Mucosa of descending colon (tissue), 3 donors: Measurements from ENCODE around the gene SEC23A. TPM values are rescaled to one million over a fixed set of nuclear protein-coding genes. Genes with fewer than 3 reads are reported as not detected.

Experiments
- ATAC-seq: fragments of 200-7000 bp; cut with Tn5 transposase; one replicate; pipeline ENCODE4 v1.9.1; 2020; ENCODE audit warnings: mild to moderate bottlenecking, moderate library complexity
- DNase-seq, 3 donors: peaks; one replicate each; pipeline ENCODE4 v3.0.0-alpha.2; 2020
- H3K36me3 ChIP-seq: fragments of 200-600 bp; one replicate; pipeline ENCODE4 v1.8.0; 2021; ENCODE audit warnings: low read depth, mild to moderate bottlenecking
- H3K4me1 ChIP-seq: fragments of 200-600 bp; one replicate; pipeline ENCODE4 v1.8.0; 2021; ENCODE audit warnings: low read depth, mild to moderate bottlenecking
- H3K4me3 ChIP-seq: fragments of 200-600 bp; one replicate; pipeline ENCODE4 v1.8.0; 2021; ENCODE audit warnings: mild to moderate bottlenecking
- H3K9me3 ChIP-seq: fragments of 200-600 bp; one replicate; pipeline ENCODE4 v1.8.0; 2021; ENCODE audit warnings: mild to moderate bottlenecking
- intact Hi-C, 2 donors: fragments of 100-400 bp; cut with DNase I in 1 of 2; cut with micrococcal nuclease in 1 of 2; formaldehyde crosslinking; loops; one replicate each; pipeline versions ENCODE4 v1.11.0 to v1.11.1; 2022; cut with DNase I, micrococcal nuclease
- total RNA-seq, 3 donors: library from RNA; stranded (reverse); fragmentation: NEBNext Ultra II Directional in 2 of 3; extraction: Animal tissue kit (Norgen Biotek cat#: 25700) in 2 of 3; gene quantifications; one replicate each; pipeline versions ENCODE4 v1.2.1 to v1.2.4, GENCODE V29; 2021 to 2023
- TF ChIP-seq, protein P1 (sequence below): fragments of 200-600 bp; IDR thresholded peaks from one replicate; pipeline ENCODE4 v1.8.0; 2022; ENCODE audit warnings: antibody characterized with exemption, mild to moderate bottlenecking
- donor health status: DM: no; HTN: no; CAD: no; lungs with moderate emphysema.
- donor health status: DM: no; HTN: no; CAD: no.
- donor health status: DM: no; HTN: yes; CAD: no.

The SEC23A gene
- total RNA-seq, 3 donors from 2014 or later = 84.4 to 148 (median 122) TPM

DNA sequence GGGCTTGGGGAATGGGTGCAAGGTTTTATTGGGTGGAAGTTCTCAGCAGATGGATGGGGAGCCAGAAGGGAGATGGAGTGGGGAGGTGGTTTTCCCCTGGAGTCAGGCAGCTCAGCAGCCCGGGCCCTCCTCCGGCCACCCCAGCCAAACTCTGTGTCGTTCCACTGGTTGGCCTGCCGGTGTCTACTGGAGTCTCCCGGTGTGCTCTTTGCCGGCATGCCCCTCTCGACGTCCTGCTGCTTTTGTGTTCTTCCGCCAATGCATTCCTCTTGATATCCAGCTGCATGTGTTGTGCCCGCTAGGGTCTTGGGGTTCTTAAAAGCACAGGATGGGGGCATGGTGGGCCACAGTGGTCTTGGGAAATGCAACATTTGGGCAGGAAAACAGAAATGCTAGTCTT is 72.8 kb downstream of the SEC23A start:
- intact Hi-C loops = no loop called here
- DNase-seq (no peak), ATAC-seq (no peak)
- H3K36me3 ChIP-seq = no peaks in the 10 kb centered on the region
- H3K4me3 ChIP-seq = no peak overlapping the region
- H3K4me1 ChIP-seq = peaks cover 5% of the 10 kb centered on the region
- TF ChIP-seq, protein P1, sequence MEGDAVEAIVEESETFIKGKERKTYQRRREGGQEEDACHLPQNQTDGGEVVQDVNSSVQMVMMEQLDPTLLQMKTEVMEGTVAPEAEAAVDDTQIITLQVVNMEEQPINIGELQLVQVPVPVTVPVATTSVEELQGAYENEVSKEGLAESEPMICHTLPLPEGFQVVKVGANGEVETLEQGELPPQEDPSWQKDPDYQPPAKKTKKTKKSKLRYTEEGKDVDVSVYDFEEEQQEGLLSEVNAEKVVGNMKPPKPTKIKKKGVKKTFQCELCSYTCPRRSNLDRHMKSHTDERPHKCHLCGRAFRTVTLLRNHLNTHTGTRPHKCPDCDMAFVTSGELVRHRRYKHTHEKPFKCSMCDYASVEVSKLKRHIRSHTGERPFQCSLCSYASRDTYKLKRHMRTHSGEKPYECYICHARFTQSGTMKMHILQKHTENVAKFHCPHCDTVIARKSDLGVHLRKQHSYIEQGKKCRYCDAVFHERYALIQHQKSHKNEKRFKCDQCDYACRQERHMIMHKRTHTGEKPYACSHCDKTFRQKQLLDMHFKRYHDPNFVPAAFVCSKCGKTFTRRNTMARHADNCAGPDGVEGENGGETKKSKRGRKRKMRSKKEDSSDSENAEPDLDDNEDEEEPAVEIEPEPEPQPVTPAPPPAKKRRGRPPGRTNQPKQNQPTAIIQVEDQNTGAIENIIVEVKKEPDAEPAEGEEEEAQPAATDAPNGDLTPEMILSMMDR = no peak
- H3K9me3 ChIP-seq = no peaks in the 10 kb centered on the region

DNA sequence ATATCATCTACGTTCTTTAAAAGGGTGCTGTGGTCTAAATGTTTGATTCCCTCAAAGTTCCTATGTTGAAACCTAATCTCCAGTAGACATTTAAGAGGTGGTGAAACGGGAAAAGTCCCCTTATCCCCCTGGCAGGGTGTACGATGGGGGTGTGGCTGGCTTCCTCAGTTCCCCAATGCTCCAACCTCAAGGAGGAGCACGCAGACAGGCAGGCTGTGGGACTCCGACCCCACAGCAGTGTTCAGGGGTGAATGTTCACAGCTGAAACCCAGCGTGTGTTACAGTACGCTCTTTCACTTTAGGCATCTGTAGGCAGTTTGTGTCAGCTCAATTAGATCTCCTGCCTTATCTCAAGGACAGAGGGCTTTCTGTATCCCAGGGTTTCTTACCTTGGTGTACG is 73.2 kb downstream of the SEC23A start:
- TF ChIP-seq, protein P1 = no peak
- intact Hi-C loops = no loop called here
- DNase-seq (no peak), ATAC-seq (no peak)
- Histone ChIP-seq H3K4me3 (no peak overlapping the region), H3K9me3 (no peaks in the 10 kb centered on the region), H3K36me3 (no peaks in the 10 kb centered on the region), H3K4me1 (peaks cover 10% of the 10 kb centered on the region)

GRCh38 chr14:39028620-39029019 is 74.4 kb downstream of the SEC23A start:
- Histone ChIP-seq H3K9me3 (no peaks in the 10 kb centered on the region), H3K36me3 (no peaks in the 10 kb centered on the region), H3K4me3 (no peak overlapping the region), H3K4me1 (peaks cover 19% of the 10 kb centered on the region)
- intact Hi-C loops = no loop called here
- DNase-seq (no peak), ATAC-seq (no peak)
- TF ChIP-seq, protein P1 = no peak

DNA sequence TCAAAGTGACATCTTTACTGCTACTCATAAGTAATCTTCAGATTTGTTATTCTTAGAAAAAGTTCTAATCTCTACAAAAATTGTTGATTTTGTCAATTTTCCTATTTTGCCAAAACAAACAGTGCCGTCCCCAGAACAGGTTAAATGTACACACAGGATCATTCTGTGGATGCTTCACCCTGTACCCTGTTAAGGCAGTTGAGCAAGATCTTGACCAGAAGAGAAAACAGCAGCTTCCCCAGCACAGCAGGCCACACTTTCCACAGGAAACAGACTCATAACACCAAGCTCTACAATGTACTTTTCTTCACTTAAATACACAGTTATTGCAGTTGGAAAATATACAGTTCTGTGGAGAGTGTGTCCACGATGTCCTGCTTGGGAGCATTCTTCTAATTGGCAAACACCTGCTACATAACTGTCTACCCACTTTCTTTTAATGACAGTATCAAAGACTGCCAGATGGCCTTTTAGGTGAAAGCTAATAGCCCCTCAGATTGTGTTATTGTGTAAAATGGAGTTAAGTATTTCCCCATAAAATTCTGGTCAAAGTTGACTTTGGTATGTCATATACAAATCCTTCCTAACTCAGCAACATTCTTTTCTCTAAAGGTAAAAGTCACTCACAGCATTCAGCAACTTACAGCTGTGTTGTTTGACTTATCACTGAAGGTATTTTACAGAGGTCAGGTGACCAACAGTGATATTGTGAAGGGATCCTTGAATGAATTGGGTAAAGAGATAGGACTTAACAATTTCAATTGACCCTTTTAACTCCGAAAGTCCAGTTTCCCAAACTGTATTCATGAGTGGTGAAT is 77.0 kb downstream of the SEC23A start:
- Histone ChIP-seq H3K4me3 (no peak overlapping the region), H3K36me3 (no peaks in the 10 kb centered on the region), H3K9me3 (no peaks in the 10 kb centered on the region), H3K4me1 (peaks cover 21% of the 10 kb centered on the region)
- TF ChIP-seq, protein P1 = no peak
- intact Hi-C loops = no loop called here
- DNase-seq = no peak
- peak; percentile 43 for ATAC-seq

- Histone ChIP-seq H3K4me3 (no peak overlapping the region), H3K9me3 (no peaks in the 10 kb centered on the region), H3K36me3 (no peaks in the 10 kb centered on the region), H3K4me1 (peaks cover 21% of the 10 kb centered on the region)
- intact Hi-C loops = no loop called here
- no peak for DNase-seq
- TF ChIP-seq, protein P1 = no peak
- ATAC-seq = no peak
Observed at GRCh38 chr14:39025250-39025809, 77.7 kb downstream of the SEC23A start.
